GM19238 (cell line): ENCODE results near the gene WDR33.
"Not testable (repeated sequence)": the region's sequence is repeated elsewhere in the genome, so short reads cannot be mapped to it uniquely, and the experiment has no call there.

Experiments used
- DNase-seq: peaks from one replicate; pipeline ENCODE4 v3.0.0; 2011; ENCODE audit warnings: low spot score; ENCODE audit not compliant: insufficient read length

WDR33 gene

GRCh38 chr2:127810156-127810618 is 784 bp downstream of the WDR33 start:
- DNase-seq = no peak

DNA sequence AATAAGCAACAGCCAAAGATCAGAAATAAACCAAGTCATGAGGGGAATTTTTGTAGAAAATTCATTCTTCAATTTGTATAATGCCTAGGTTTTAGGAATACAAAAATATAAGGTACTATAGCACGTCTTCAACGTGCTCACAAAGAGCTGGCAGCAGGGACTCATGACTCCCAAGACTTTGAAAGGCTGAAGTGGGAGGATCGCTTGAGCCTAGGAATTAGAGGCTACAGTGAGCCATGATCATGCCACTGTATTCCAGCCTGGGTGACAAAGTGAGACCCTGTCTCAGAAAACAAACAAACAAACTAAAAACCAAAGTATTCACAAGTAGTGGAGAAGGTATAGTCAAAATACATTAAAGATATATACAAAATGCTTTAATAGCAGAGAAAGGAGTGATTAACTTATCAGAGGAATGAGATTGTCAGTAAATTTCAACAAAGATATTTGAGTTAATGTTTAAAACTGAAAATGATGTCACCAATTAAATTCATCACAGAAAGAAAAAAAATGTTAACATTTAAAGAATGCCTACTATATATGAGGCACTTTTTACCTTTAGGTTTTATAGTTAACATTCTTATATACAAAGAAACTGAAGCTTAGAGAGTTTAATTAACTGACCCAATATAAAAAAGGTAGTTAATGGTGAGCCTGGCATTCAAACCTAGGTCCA is 3.2 kb downstream of the WDR33 start:
- DNase-seq = no peak

DNA sequence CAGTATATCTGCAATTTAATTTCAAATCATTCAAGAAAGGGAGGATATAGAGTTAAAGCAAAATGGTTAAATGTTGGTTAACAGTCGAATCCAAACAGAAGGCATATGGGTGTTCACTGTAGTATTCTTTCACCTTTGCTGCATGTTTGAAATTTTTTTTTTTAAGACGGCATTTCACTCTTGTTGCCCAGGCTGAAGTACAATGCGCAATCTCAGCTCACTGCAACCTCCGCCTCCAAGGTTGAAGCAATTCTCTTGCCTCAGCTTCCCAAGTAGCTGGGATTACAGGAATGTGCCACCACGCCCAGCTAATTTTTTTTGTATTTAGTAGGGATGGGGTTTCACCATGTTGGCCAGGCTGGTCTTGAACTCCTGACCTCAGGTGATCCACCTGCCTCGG is 4.1 kb downstream of the WDR33 start:
- DNase-seq = not testable (repeated sequence)

DNA sequence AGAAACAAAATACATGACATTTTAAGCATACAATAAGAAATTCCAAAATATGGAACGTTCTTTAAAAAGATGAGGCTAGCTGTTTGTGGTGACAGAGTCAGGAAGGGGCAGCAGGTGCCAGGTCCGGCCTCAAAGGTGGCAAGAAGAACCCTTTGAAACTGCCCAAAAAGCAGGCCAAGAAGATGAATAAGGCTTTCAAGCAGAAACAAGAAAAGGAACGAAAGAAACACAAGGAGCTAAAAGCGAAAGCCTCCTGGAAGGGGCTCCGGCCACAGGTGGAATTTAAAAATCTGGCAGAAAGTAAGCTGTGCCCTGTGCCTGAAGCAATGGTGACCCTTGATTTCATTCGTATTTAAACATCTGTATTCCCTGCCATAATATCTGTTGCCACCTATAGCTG is 5.5 kb downstream of the WDR33 start:
- DNase-seq = no peak

DNA sequence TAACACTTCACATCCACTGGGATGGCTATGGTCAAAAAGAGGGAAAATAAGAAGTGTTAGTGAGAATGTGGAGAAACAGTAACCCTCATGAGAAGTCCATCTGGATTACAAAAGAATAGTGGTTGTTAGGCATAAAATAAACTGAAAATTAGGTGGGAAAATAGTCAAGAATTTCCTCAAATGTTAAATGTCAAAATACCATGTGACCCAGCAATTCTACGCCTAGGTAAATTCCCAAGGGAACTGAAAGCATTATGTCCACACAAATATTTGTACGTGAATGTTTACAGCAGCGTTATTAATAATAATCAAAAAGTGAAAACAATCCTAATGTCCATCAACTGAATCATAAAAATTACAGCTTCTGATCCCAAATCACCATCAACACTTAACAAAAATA is 11.0 kb downstream of the WDR33 start:
- DNase-seq = no peak

GRCh38 chr2:127796389-127796788 is 14.6 kb downstream of the WDR33 start:
- DNase-seq = no peak

- DNase-seq = not testable (repeated sequence)
Measured at GRCh38 chr2:127794901-127795300, 16.1 kb downstream of the WDR33 start.

- DNase-seq = no peak
Measured at GRCh38 chr2:127792805-127793204, 18.2 kb downstream of the WDR33 start.

- DNase-seq = no peak
Measured at GRCh38 chr2:127790694-127791529, 20.1 kb downstream of the WDR33 start.

- DNase-seq = no peak
Measured at GRCh38 chr2:127786048-127786809, 24.7 kb downstream of the WDR33 start.

GRCh38 chr2:127784965-127785518 is 25.9 kb downstream of the WDR33 start:
- no peak for DNase-seq

DNA sequence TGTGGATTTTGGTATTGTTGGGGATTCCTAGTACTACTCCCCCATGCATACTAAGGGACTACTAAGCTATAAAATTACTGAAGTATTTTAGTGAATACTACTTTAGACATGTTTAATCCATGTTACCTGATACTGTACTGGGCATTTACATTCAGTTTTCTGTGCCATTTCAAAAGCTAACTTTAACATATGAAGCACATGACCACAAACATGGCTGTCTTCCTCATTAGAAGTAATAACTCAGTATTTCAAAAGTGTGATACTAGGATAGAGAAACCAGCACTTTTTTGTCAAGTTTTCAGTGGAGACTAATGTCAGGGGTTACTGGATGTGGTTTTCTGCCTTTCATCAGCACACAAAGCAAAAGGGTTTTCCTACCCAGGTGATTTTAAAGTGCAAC is 27.9 kb downstream of the WDR33 start:
- no peak for DNase-seq

DNA sequence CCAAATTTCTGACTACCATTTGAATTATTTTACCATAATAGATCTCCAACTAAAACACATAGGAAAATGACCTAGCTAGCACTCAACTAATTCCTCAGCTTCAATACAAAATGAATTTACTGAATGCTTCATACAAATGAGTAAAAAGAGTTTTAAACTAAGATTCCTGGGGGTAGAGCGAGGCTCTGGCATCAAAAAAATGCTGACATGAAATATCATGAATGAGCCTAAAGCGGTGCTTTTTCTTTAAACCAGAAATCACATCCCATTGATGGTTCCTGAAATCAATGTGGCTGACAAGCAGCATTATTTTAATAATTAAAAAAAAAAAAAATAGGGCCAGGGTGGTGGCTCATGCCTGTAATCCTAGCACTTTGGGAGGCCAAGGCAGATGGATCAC is 32.1 kb downstream of the WDR33 start:
- no peak for DNase-seq

DNA sequence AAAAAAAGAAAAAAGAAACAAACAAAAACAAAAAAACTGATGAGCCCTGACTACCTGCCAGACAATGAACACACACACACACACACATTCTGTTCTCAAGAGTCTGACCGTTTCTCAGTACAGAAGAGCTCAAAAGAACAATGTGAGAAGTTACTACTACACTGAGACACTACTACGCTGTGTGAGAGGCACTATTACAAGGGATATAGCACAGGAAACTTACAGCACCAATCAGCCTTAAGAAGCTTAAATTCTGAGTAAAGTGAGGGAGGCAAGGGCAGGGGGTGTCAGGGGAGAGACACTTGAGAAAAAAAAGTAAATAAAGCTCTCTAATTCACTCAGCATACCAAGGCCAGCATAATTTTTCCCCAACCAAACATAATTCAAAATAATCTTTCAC is 32.5 kb downstream of the WDR33 start:
- DNase-seq = no peak

DNA sequence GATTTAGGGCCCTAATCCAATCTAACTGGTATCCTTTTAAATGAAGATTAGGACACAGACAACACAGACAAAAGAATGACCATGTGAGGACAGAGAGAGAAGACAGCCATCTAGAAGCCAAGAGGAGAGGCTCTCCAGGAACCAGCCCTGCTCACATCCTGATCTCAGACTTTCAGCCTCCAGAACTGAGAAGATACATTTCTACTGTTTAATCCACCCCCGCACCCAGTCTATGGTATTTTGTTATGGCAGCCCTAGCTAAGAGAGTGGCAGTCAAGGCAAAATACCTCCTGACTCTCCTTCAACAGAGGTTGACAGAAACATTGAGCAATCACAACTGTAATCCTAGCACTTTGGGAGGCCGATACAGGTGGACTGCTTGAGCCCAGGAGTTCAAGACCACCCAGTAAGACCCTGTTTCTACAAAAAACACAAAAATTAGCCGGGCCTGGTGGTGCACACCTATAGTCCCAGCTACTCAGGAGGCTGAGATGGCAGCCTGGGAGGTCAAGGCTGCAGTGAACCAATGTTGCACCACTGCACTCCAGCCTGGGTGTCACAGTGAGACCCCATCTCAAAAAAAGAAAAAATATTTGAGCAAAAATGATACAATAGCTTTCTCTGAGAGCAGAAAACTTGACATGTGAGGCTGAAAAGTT is 34.7 kb downstream of the WDR33 start:
- DNase-seq = no peak

DNA sequence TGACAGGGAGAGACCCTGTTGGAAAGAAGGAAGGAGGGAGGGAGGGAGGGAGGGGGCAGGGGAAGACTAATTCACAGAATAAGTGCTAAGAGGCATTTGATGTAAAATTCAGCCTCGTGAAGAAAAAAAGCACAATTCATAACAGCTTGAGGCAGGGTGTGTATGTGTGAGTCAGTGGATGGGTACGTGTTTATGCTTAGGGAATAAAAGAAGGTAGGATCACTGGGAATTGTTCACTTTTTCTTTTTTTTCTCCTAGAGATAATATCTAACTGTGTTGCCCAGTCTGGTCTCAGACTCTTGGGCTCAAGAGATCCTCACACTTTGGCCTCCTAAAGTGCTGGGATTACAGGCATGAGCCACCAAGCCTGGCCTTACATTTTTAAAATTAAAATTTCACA is 39.2 kb downstream of the WDR33 start:
- DNase-seq = no peak

GRCh38 chr2:127770973-127771735 is 39.8 kb downstream of the WDR33 start:
- DNase-seq = no peak

DNA sequence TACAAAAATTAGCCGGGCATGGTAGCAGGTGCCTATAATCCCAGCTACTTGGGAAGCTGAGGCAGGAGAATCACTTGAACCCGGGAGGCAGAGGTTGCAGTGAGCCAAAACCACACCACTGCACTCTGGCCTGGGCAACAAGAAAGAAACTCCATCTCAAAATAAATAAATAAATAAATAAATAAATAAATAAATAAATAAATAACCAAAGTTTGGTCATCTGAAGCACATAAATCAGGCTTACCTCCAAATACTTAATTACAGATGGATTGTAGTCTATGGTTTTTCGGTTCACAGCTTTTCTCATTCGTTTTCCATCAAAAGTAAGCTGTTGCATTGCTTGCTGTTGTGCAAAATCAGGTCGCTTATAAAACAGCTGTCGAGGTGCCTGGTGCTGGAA is 40.4 kb downstream of the WDR33 start:
- not testable (repeated sequence) for DNase-seq

- no peak for DNase-seq
Measured at GRCh38 chr2:127769587-127769986, 41.4 kb downstream of the WDR33 start.

GRCh38 chr2:127768775-127769479 is 42.0 kb downstream of the WDR33 start:
- no peak for DNase-seq
